A673 (cell line): ENCODE results near the gene PKD2.

ENCODE experiments used
- EZH2 ChIP-seq: fragments of 200-600 bp; sonication (generic); IDR thresholded peaks from 2 replicates; pipeline ENCODE4 v1.6.1; 2017; ENCODE audit warnings: borderline replicate concordance, low read depth, mild to moderate bottlenecking, mixed read lengths, antibody characterized with exemption, low read length; ENCODE audit not compliant: poor library complexity, severe bottlenecking
- TF ChIP-seq, protein P1 (sequence below): fragments of 300-800, 200-600 bp; sonication (generic); conservative IDR thresholded peaks from 2 replicates; pipeline ENCODE4 v1.5.1; 2017; ENCODE audit warnings: low read depth, mild to moderate bottlenecking, antibody characterized with exemption, low read length, moderate library complexity, mixed read lengths

DNA sequence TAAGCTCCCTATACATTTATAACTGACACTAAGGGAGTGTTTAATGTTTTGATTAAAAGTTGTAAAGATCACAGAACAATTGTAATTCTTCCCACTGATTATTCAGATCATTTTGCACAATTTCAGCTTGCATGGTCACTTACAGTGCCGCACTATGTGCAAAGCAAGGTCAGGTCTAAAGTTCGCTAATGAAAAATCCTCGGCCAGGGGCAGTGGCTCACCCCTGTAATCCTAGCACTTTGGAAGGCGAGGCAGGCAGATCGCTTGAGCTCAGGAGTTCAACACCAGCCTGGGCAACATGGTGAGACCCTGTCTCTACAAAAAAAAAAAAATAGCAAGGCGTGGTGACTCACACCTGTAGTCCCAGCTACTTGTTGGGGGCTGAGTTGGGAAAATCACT lies 57.0 kb downstream of the PKD2 start:
- TF ChIP-seq, protein P1, sequence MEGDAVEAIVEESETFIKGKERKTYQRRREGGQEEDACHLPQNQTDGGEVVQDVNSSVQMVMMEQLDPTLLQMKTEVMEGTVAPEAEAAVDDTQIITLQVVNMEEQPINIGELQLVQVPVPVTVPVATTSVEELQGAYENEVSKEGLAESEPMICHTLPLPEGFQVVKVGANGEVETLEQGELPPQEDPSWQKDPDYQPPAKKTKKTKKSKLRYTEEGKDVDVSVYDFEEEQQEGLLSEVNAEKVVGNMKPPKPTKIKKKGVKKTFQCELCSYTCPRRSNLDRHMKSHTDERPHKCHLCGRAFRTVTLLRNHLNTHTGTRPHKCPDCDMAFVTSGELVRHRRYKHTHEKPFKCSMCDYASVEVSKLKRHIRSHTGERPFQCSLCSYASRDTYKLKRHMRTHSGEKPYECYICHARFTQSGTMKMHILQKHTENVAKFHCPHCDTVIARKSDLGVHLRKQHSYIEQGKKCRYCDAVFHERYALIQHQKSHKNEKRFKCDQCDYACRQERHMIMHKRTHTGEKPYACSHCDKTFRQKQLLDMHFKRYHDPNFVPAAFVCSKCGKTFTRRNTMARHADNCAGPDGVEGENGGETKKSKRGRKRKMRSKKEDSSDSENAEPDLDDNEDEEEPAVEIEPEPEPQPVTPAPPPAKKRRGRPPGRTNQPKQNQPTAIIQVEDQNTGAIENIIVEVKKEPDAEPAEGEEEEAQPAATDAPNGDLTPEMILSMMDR = no peak
- no peak for TF ChIP-seq EZH2
